K562 (cell line): ENCODE results near the gene ZCCHC4. TPM values are rescaled to one million over a fixed set of nuclear protein-coding genes. Genes with fewer than 3 reads are reported as not detected.

Source experiments
- ATAC-seq: fragments of 200-7000 bp; cut with Tn5 transposase; 3 replicates; pipeline ENCODE4 v1.9.1; 2020; ENCODE audit warnings: moderate library complexity
- BruUV-seq: library from RNA; stranded (reverse); fragments of 400-500 nt; replicated peaks from 2 replicates; lab custom pipeline; 2021; lab: Mats Ljungman, UMichigan
- CTCF ChIA-PET: fragments of 300-600 bp; formaldehyde crosslinking; extraction: SDS; loops from one replicate; lab custom pipeline; 2021; ENCODE audit warnings: low intra/inter-chr PET ratio; lab: Yijun Ruan, JAX
- POLR2A ChIA-PET: fragments of 300-600, 350-650 bp; sonication (Branson Sonifier 250); formaldehyde crosslinking; extraction: SDS; loops from one replicate; lab custom pipeline; 2021; ENCODE audit warnings: antibody characterized with exemption, inconsistent platforms; lab: Yijun Ruan, JAX
- DNase-seq, 4 experiments: peaks; one replicate each; pipeline versions ENCODE4 v3.0.0 to v3.0.0-alpha.2; 2011 to 2018; ENCODE audit warnings: low spot score in 3 of 4, mixed read lengths in 3 of 4; ENCODE audit errors: extremely low read depth in 1 of 4
- FAIRE-seq: peaks from 2 replicates; lab custom pipeline; 2011; peaks lifted over from hg19 to GRCh38; lab: Jason Lieb, UNC
- H2AFZ ChIP-seq: 2 replicates; pipeline ENCODE4 v1.6.0; 2011; ENCODE audit warnings: low read depth, low read length, control low read depth, inconsistent platforms
- H3K27ac ChIP-seq: fragments of 200-600 bp; 3 replicates; pipeline ENCODE4 v1.8.0; 2011; ENCODE audit warnings: low read depth, mild to moderate bottlenecking, control low read depth, inconsistent platforms, low read length, moderate library complexity, mixed read lengths; ENCODE audit errors: extremely low read depth
- H3K27me3 ChIP-seq, 2 experiments: fragments of 300-600 bp in 1 of 2; 2 replicates in 1 of 2; 3 replicates in 1 of 2; pipeline versions ENCODE4 v1.6.0 to v1.8.0; 2011; ENCODE audit warnings: inconsistent platforms in 2 of 2, low read length in 2 of 2, mild to moderate bottlenecking in 1 of 2, mixed read lengths in 1 of 2, moderate library complexity in 1 of 2; ENCODE audit not compliant: control insufficient read depth in 2 of 2, insufficient read depth in 2 of 2
- H3K36me3 ChIP-seq: fragments of 300-600 bp; 3 replicates; pipeline ENCODE4 v1.8.0; 2011; ENCODE audit warnings: mild to moderate bottlenecking, low read length, inconsistent platforms; ENCODE audit not compliant: control insufficient read depth, insufficient read depth
- H3K4me1 ChIP-seq, 2 experiments: fragments of 200-600 bp in 1 of 2; replicated peaks in 1 of 2; 2 replicates in 1 of 2; 3 replicates in 1 of 2; pipeline versions ENCODE4 v1.5.1 to v1.8.0; 2011; ENCODE audit warnings: inconsistent platforms in 2 of 2, low read length in 2 of 2, mild to moderate bottlenecking in 1 of 2, mixed read lengths in 1 of 2, moderate library complexity in 1 of 2; ENCODE audit not compliant: control insufficient read depth in 2 of 2, insufficient read depth in 2 of 2
- H3K4me2 ChIP-seq: 2 replicates; pipeline ENCODE4 v1.6.1; 2011; ENCODE audit warnings: low read length, control low read depth, inconsistent platforms, mixed read lengths; ENCODE audit not compliant: insufficient read depth
- H3K4me3 ChIP-seq: fragments of 200-600 bp; sonication (generic), shearing (Covaris generic); 2 replicates; pipeline ENCODE4 v1.5.1; 2016; ENCODE audit warnings: control low read depth, inconsistent platforms
- H3K79me2 ChIP-seq: fragments of 200-600 bp; 3 replicates; pipeline ENCODE4 v1.8.0; 2011; ENCODE audit warnings: low read length, inconsistent platforms; ENCODE audit not compliant: control insufficient read depth, insufficient read depth
- H3K9ac ChIP-seq, 2 experiments: 2 replicates each; pipeline versions ENCODE4 v1.6.0 to v1.6.1; 2011; ENCODE audit warnings: low read depth in 2 of 2, low read length in 2 of 2, control low read depth in 1 of 2, inconsistent platforms in 1 of 2, mild to moderate bottlenecking in 1 of 2, mixed read lengths in 1 of 2; ENCODE audit not compliant: insufficient read depth in 1 of 2
- H3K9me1 ChIP-seq: one replicate; pipeline ENCODE4 v1.6.0; 2011; ENCODE audit warnings: inconsistent platforms, mild to moderate bottlenecking, low read length, moderate library complexity; ENCODE audit not compliant: control insufficient read depth, insufficient read depth
- H3K9me3 ChIP-seq: replicated peaks from 2 replicates; pipeline ENCODE4 v1.5.1; 2011; ENCODE audit warnings: low read depth, low read length, inconsistent platforms; ENCODE audit not compliant: control insufficient read depth, insufficient read depth
- H4K20me1 ChIP-seq: replicated peaks from 2 replicates; pipeline ENCODE4 v1.6.1; 2011; ENCODE audit warnings: low read length, inconsistent platforms, mixed read lengths; ENCODE audit not compliant: control insufficient read depth, insufficient read depth
- ARID1B ChIP-seq: fragments of 450-650 bp; IDR thresholded peaks from 2 replicates; pipeline ENCODE4 v1.6.1; 2016; ENCODE audit warnings: antibody characterized with exemption, mild to moderate bottlenecking, inconsistent platforms
- BCOR ChIP-seq: fragments of 450-650 bp; IDR thresholded peaks from 2 replicates; pipeline ENCODE4 v1.6.1; 2016
- CBFA2T3 ChIP-seq: fragments of 450-650 bp; IDR thresholded peaks from 2 replicates; pipeline ENCODE4 v1.6.1; 2017
- HCFC1 ChIP-seq: IDR thresholded peaks from 2 replicates; pipeline ENCODE4 v1.6.1; 2012; ENCODE audit warnings: low read depth, low read length, improper control_type of control experiment
- HMBOX1 ChIP-seq: sonication (generic); IDR thresholded peaks from 2 replicates; pipeline ENCODE4 v1.6.1; 2016
- IRF2 ChIP-seq: sonication (generic); formaldehyde crosslinking; IDR thresholded peaks from 2 replicates; pipeline ENCODE4 v1.8.1; 2022; ENCODE audit warnings: mild to moderate bottlenecking, missing genetic modification reagents
- KDM4B ChIP-seq, 2 experiments: fragments of 450-650 bp in 1 of 2; sonication (generic) in 1 of 2; IDR thresholded peaks; 2 replicates each; pipeline ENCODE4 v1.6.1; 2016 to 2017; ENCODE audit warnings: borderline replicate concordance in 2 of 2, antibody characterized with exemption in 1 of 2, low read depth in 1 of 2, mild to moderate bottlenecking in 1 of 2
- LEF1 ChIP-seq: fragments of 450-650 bp; IDR thresholded peaks from 2 replicates; pipeline ENCODE4 v1.6.1; 2016; ENCODE audit warnings: mild to moderate bottlenecking
- NCOR1 ChIP-seq: fragments of 450-650 bp; IDR thresholded peaks from 2 replicates; pipeline ENCODE4 v1.6.1; 2016; ENCODE audit warnings: mild to moderate bottlenecking, moderate library complexity
- SMARCE1 ChIP-seq: fragments of 450-650 bp; IDR thresholded peaks from 2 replicates; pipeline ENCODE4 v1.7.1; 2016; ENCODE audit warnings: mild to moderate bottlenecking
- TEAD4 ChIP-seq, 2 experiments: sonication (generic) in 1 of 2; formaldehyde crosslinking in 1 of 2; IDR thresholded peaks; 2 replicates each; pipeline versions ENCODE4 v1.6.1 to v1.8.0; 2012 to 2022; ENCODE audit warnings: borderline replicate concordance in 1 of 2, inconsistent platforms in 1 of 2, low read length in 1 of 2, mild to moderate bottlenecking in 1 of 2, missing genetic modification reagents in 1 of 2
- ZNF707 ChIP-seq: fragments of 250-450 bp; sonication (Bioruptor Pico); conservative IDR thresholded peaks from 2 replicates; pipeline ENCODE4 v1.8.0; 2022; ENCODE audit warnings: inconsistent platforms, mild to moderate bottlenecking, moderate library complexity
- ZNF766 ChIP-seq: fragments of 200-800 bp; sonication (Bioruptor generic); conservative IDR thresholded peaks from 2 replicates; pipeline ENCODE4 v1.6.1; 2016; ENCODE audit warnings: missing genetic modification characterization, missing compliant biosample characterization
- WGBS: fragments of 100-300 bp; shearing (Covaris generic); methylation state at CpG from one replicate; pipeline ENCODE4 v1.1.6; 2016; ENCODE audit warnings: low coverage, mixed read lengths; ENCODE audit not compliant: insufficient coverage; ENCODE audit errors: missing lambda C conversion rate; 5-methylcytosine and 5-hydroxymethylcytosine counted together
- in situ Hi-C: fragments of 300-500 bp; cut with MboI; formaldehyde crosslinking; loops from 4 replicates; pipeline ENCODE4 v1.15.0; 2018; ENCODE audit warnings: inconsistent platforms, mixed read lengths
- intact Hi-C: fragments of 100-400 bp; cut with micrococcal nuclease; formaldehyde crosslinking; loops from 2 replicates; pipeline ENCODE4 v1.14.2; 2022
- polyA plus RNA-seq, 8 experiments: library from polyadenylated mRNA; depleted of rRNA in 4 of 8; stranded (reverse) in 5 of 8; unstranded in 3 of 8; fragments of >200 nt; fragmentation: Nextera tagmentation in 2 of 8; fragmentation: Illumina TruSeq in 1 of 8; extraction: Ambion mirVana in 2 of 8; extraction: Trizol in 1 of 8; gene quantifications; 2 replicates each; pipeline versions ENCODE4 v1.2.1 to v1.2.3, GENCODE V29; 2011 to 2014; ENCODE audit warnings: inconsistent platforms in 1 of 8, missing spikeins in 1 of 8
- total RNA-seq, 7 experiments: library from RNA; depleted of rRNA in 6 of 7; stranded (reverse); fragments of >200 nt in 6 of 7; fragmentation: Illumina TruSeq in 2 of 7; extraction: Trizol in 2 of 7; gene quantifications; 2 replicates each; pipeline versions ENCODE4 v1.2.1 to v1.2.3, GENCODE V29; 2011 to 2021; ENCODE audit warnings: low replicate concordance in 1 of 7

Gene ZCCHC4
- total and polyA plus RNA-seq, 9 of the 15 experiments (the other 6 are each of a cell fraction or from before 2014, with no cell fraction given): 5.3 to 26.1 (median 15.2) TPM

GRCh38 chr4:25310803-25311166 lies 1.8 kb upstream of the ZCCHC4 start:
- no peak overlapping the region for H3K9ac ChIP-seq
- H3K9me1 ChIP-seq: no peaks in the 10 kb centered on the region
- TF ChIP-seq BCOR (no peak), ZNF707 (no peak), KDM4B (IDR thresholded peaks at IDR 0.05; ENCODE audit: borderline replicate concordance in 2 of 2, low read depth in 1 of 2) (no peak), HMBOX1 (peak; percentile 49; the same call in 1 of the 2 replicates), SMARCE1 (no peak), CBFA2T3 (peak; percentile 55), ARID1B (peak; percentile 50), LEF1 (0 out of 2 replicates have a peak, but pooled peaks have one; percentile 36), ZNF766 (CRISPR knock-in tag) (peak; percentile 62; the same call in 1 of the 2 replicates), HCFC1 (no peak), IRF2 (CRISPR knock-in tag) (no peak), TEAD4 (IDR thresholded peaks at IDR 0.05; ENCODE audit: low read length) (peak; percentile 24; the same call in 1 of the 2 replicates), TEAD4 (CRISPR knock-in tag; IDR thresholded peaks at IDR 0.05; ENCODE audit: borderline replicate concordance) (no peak), NCOR1 (peak; percentile 26; the same call in 1 of the 2 replicates)
- BruUV-seq: no TSS peak
- peaks cover 13% of the 10 kb centered on the region; the same call in 1 of the 3 replicates for H3K36me3 ChIP-seq
- no peaks in the 10 kb centered on the region for H3K9me3 ChIP-seq
- H3K79me2 ChIP-seq: peaks cover 18% of the 10 kb centered on the region
- H3K4me2 ChIP-seq: peak overlapping the region; percentile 22; the same call in 1 of the 2 replicates
- no peak for FAIRE-seq
- H3K4me3 ChIP-seq: no peak overlapping the region
- H4K20me1 ChIP-seq: no peaks in the 10 kb centered on the region
- H3K27me3 ChIP-seq: no peaks in the 10 kb centered on the region
- intact Hi-C loops (loop anchor here (5.0 kb wide), 1 partner anchor 67 kb away; the partner anchor contains the start of gene ANAPC4), in situ Hi-C loops (no loop called here)
- CTCF ChIA-PET: no interaction called here
- H3K27ac ChIP-seq: peak overlapping the region; percentile 53; the same call in 1 of the 3 replicates
- 0% methylated on average over 1 of the region's 1 CpG for WGBS
- peak overlapping the region; percentile 54 for H2AFZ ChIP-seq
- POLR2A ChIA-PET: no interaction called here
- ATAC-seq: no peak
- DNase-seq: no peak
- peaks cover 9 to 16% of the 10 kb centered on the region in 2 experiments; a peak in 4 of 5 replicates for H3K4me1 ChIP-seq
